ENCODE data around the gene ZNF407.

The ZNF407 gene

DNA sequence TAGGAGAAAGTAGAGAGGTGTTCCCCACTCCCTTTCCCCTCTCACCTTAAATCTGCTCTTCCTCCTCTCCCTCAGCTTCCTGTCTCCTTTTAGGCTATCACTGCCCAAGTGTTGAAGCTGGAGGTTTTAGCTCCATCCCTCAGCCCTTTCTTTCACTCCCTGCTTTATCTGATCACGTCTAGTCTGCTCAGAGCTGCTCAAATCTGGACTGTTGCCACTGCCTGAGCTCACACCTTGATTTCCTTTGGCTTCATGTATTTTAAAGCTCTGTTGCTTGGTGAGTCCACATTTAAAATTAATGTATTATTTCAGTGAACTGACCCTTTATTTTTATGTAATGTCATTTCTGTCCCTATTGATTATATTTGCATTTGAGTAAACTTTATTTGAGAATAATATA, 374.7 kb downstream of the ZNF407 start:
- Histone ChIP-seq H3K9me3 (ENCODE audit: control insufficient read depth, low read length) (no peaks in the 10 kb centered on the region), H3K27me3 (ENCODE audit: control insufficient read depth, insufficient read depth, low read length) (no peaks in the 10 kb centered on the region), H3K4me3 (ENCODE audit: low read depth, low read length) (no peak overlapping the region), H3K27ac (no peak overlapping the region), H3K79me2 (no peaks in the 10 kb centered on the region), H3K4me1 (no peaks in the 10 kb centered on the region), H3K36me3 (ENCODE audit: control insufficient read depth, insufficient read depth, low read length) (no peaks in the 10 kb centered on the region), H3K4me2 (ENCODE audit: low read length) (no peak overlapping the region), H2AFZ (no peak overlapping the region), H3K9ac (no peak overlapping the region)
- TF ChIP-seq, protein P1, sequence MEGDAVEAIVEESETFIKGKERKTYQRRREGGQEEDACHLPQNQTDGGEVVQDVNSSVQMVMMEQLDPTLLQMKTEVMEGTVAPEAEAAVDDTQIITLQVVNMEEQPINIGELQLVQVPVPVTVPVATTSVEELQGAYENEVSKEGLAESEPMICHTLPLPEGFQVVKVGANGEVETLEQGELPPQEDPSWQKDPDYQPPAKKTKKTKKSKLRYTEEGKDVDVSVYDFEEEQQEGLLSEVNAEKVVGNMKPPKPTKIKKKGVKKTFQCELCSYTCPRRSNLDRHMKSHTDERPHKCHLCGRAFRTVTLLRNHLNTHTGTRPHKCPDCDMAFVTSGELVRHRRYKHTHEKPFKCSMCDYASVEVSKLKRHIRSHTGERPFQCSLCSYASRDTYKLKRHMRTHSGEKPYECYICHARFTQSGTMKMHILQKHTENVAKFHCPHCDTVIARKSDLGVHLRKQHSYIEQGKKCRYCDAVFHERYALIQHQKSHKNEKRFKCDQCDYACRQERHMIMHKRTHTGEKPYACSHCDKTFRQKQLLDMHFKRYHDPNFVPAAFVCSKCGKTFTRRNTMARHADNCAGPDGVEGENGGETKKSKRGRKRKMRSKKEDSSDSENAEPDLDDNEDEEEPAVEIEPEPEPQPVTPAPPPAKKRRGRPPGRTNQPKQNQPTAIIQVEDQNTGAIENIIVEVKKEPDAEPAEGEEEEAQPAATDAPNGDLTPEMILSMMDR (IDR thresholded peaks at IDR 0.05) = no peak

DNA sequence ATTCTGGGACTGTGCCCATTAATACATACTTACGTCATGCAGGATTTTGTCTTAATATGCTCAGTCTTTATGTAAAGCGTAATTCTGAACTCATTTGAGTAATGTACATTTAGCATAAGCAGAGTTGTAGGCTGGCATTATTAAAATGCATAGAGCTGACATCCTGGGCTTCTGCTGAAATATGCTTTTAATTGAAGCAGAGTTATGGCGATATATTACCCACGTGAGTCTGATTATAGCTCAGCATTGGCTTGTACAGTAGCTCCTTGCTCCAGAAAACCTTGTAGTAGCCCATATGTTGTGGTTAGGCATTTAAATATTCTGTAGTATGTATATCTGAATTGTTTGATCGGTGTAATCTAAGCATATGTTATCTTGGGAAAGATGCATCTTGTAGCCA, 377.3 kb downstream of the ZNF407 start:
- Histone ChIP-seq H3K27me3 (ENCODE audit: control insufficient read depth, insufficient read depth, low read length) (no peaks in the 10 kb centered on the region), H3K79me2 (no peaks in the 10 kb centered on the region), H3K27ac (no peak overlapping the region), H3K4me2 (ENCODE audit: low read length) (no peak overlapping the region), H3K4me3 (ENCODE audit: low read depth, low read length) (no peak overlapping the region), H3K9me3 (ENCODE audit: control insufficient read depth, low read length) (no peaks in the 10 kb centered on the region), H2AFZ (no peak overlapping the region), H3K9ac (no peak overlapping the region), H3K4me1 (no peaks in the 10 kb centered on the region), H3K36me3 (ENCODE audit: control insufficient read depth, insufficient read depth, low read length) (no peaks in the 10 kb centered on the region)
- TF ChIP-seq, protein P1 (IDR thresholded peaks at IDR 0.05) = no peak

DNA sequence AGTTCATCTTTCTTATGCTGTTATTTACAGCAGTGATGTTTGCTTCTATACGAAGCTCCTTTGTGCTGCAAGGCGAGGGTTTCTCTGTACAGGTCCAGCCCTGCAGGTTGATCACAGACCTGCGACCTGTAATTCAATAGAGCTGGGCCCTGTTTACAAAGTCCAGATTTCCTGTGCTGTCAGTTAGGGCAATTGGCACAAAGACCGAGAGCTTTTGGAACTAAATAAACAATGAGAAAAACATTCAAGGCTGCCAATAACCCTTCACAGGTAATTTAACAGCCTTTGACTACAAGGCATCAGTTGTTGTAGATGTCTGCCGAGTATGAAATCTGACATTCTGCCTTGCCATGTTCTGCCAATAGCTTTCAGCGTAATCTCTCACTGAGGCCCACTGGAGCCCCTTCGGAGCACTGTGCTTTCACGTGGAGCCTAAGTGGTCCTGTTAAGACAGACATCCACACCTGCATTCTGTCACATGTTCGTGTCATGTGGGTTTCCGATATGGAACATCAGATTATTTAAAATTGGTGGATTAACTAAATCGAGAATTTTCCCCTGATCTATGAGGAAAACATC, 378.8 kb downstream of the ZNF407 start:
- Histone ChIP-seq H3K9ac (no peak overlapping the region), H3K9me3 (ENCODE audit: control insufficient read depth, low read length) (no peaks in the 10 kb centered on the region), H3K36me3 (ENCODE audit: control insufficient read depth, insufficient read depth, low read length) (no peaks in the 10 kb centered on the region), H3K27me3 (ENCODE audit: control insufficient read depth, insufficient read depth, low read length) (no peaks in the 10 kb centered on the region), H3K27ac (no peak overlapping the region), H3K4me2 (ENCODE audit: low read length) (no peak overlapping the region), H3K79me2 (no peaks in the 10 kb centered on the region), H3K4me1 (no peaks in the 10 kb centered on the region), H2AFZ (no peak overlapping the region), H3K4me3 (ENCODE audit: low read depth, low read length) (no peak overlapping the region)
- TF ChIP-seq, protein P1 (IDR thresholded peaks at IDR 0.05) = no peak

DNA sequence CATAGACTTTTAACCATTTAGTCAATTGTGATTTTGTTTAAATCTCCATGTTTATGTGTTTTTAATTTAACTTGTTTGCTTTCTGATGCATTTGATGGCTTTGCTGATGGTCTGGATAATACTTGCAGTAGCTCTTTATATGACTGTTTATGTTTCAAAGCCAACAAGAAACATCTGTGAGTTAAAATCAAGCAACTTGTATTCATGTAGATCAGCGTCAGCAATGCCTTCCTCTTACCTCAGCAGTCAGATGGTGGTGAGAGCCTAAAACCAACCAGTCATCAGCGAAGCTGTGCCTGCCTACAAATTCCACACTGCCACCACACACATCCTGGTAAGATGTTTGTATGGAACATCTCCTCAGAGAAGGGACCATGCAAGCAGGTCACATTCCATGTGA, 379.4 kb downstream of the ZNF407 start:
- Histone ChIP-seq H3K36me3 (ENCODE audit: control insufficient read depth, insufficient read depth, low read length) (no peaks in the 10 kb centered on the region), H3K9me3 (ENCODE audit: control insufficient read depth, low read length) (no peaks in the 10 kb centered on the region), H3K9ac (no peak overlapping the region), H3K4me3 (ENCODE audit: low read depth, low read length) (no peak overlapping the region), H2AFZ (no peak overlapping the region), H3K27me3 (ENCODE audit: control insufficient read depth, insufficient read depth, low read length) (no peaks in the 10 kb centered on the region), H3K4me1 (no peaks in the 10 kb centered on the region), H3K79me2 (no peaks in the 10 kb centered on the region), H3K4me2 (ENCODE audit: low read length) (no peak overlapping the region), H3K27ac (no peak overlapping the region)
- TF ChIP-seq, protein P1 (IDR thresholded peaks at IDR 0.05) = no peak

DNA sequence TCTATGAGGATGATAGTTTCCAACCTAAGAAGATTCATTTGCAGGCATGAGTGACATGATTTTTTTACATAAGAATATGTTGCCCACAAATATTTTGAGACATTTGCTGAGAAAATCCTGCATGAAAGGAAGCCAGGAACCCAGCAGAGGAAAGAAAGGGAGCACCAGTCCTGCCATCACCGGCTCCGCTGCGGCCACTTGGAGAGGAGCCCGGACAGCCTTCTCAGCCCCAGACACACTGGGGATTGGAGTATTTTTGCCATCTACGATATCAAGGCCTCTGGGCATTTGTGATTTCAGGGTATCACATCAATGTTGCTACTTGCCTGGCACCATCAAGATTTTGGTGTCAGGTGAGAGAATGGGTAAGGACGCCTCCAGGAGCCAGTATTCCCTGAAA, 383.0 kb downstream of the ZNF407 start:
- no peak overlapping the region for H3K4me3 ChIP-seq (ENCODE audit: low read depth, low read length)
- no peak overlapping the region for H3K4me2 ChIP-seq (ENCODE audit: low read length)
- H3K9ac ChIP-seq = no peak overlapping the region
- no peaks in the 10 kb centered on the region for H3K36me3 ChIP-seq (ENCODE audit: control insufficient read depth, insufficient read depth, low read length)
- H2AFZ ChIP-seq = no peak overlapping the region
- no peak overlapping the region for H3K27ac ChIP-seq
- H3K9me3 ChIP-seq (ENCODE audit: control insufficient read depth, low read length) = no peaks in the 10 kb centered on the region
- no peaks in the 10 kb centered on the region for H3K4me1 ChIP-seq
- H3K27me3 ChIP-seq (ENCODE audit: control insufficient read depth, insufficient read depth, low read length) = no peaks in the 10 kb centered on the region
- H3K79me2 ChIP-seq = no peaks in the 10 kb centered on the region
- TF ChIP-seq, protein P1 (IDR thresholded peaks at IDR 0.05) = no peak

All from parathyroid adenoma (tissue), 2 donors.